Midbrain (tissue), 1 donor: ENCODE results near the gene NRXN3.

ENCODE experiments used
- DNase-seq: peaks from one replicate; lab custom pipeline; 2025; lab: John Stamatoyannopoulos, UW

NRXN3 gene

DNA sequence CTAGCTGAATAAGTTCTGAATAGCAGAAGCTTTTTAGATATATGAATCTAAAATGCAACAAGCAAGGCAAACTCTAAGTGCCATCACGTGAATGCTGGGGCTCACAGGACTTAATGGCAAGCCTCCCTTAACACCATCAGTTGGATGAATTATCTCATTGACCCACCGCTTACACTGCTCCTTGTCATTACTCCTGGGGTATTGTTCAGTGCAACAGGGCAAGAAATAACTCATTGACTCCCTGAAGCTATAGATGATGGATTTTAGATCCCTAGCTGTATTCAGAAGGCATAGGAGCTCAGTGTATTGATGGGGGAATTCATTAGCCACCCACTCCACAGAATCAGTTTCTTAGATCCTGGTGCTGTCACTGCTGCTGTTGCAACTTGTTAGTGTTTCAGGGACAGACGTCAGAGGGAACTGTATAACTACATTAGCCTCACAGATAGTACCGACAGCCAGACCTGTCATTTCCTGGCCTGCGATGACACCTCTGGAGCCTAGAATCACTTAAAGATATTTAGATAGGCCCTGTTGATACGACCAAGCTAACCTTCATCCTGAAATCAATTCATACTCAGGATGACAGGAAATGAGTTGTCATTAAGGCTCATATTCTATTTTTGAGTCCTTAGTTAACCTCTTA lies 1305.8 kb downstream of the NRXN3 start:
- no peak for DNase-seq

DNA sequence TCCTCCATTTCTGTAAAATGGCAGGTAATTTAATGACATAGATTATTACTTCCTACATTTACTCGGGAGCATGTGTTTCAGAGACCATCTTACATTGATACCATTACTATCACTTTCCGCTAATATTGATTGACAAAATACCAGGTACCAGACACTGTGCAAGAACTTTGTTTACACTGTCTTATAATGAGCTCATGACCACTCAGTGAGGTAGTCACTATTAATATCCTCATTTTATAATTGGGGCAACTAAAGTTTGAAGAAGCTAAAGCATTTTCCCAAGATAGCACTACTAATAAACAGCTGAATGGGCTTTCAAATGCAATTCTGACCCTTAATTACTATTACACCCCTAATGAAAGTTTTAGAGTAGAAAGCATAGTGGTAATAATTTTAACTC lies 1306.4 kb downstream of the NRXN3 start:
- DNase-seq, result no peak

GRCh38 chr14:79480212-79480611 lies 1310.0 kb downstream of the NRXN3 start:
- no peak for DNase-seq

GRCh38 chr14:79482825-79483224 lies 1312.7 kb downstream of the NRXN3 start:
- no peak for DNase-seq

GRCh38 chr14:79483477-79484388 lies 1313.6 kb downstream of the NRXN3 start:
- no peak for DNase-seq

DNA sequence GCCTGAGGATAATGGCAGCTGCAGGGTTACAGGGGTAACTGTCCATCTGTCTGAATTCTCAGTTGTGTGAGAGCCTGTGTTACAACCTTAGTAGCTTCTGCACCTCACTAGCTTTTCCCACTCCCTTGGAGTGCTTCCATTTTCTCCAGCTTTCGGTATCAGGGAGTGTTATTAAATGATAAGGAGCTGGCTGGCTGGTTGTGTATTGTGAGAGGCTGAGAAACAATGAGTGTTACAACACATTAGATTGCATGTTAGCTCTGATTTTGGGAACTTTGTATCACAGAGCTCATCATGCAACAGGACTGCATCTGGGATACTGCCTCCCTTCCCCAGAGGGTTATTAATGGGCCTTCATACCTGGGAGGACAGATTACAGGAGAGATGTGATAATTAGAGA lies 1317.5 kb downstream of the NRXN3 start:
- DNase-seq, result no peak

DNA sequence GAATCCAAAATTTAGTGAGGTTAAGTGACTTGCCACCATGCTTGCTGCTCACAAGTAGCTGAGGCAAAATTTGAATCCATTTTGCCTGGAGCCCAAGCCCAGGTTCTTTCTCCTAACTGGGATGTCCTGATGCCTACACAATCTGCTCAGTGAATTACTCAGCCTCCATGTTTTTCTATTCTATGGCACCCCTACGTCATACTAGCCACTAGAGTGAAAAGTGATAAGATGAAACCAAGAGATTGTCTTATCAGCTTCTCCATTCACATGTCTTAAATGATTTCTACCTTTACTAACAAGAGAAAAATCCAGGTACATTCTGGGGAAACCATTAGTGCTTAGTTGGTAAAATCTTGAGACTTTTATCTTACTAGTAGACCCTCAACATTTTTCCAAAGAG lies 1321.0 kb downstream of the NRXN3 start:
- no peak for DNase-seq

GRCh38 chr14:79493081-79493645 lies 1323.0 kb downstream of the NRXN3 start:
- DNase-seq, result no peak

- DNase-seq, result no peak
These were observed 1326.5 kb downstream of the NRXN3 start for GRCh38 chr14:79496701-79497100.

GRCh38 chr14:79500489-79500888 lies 1330.3 kb downstream of the NRXN3 start:
- no peak for DNase-seq

DNA sequence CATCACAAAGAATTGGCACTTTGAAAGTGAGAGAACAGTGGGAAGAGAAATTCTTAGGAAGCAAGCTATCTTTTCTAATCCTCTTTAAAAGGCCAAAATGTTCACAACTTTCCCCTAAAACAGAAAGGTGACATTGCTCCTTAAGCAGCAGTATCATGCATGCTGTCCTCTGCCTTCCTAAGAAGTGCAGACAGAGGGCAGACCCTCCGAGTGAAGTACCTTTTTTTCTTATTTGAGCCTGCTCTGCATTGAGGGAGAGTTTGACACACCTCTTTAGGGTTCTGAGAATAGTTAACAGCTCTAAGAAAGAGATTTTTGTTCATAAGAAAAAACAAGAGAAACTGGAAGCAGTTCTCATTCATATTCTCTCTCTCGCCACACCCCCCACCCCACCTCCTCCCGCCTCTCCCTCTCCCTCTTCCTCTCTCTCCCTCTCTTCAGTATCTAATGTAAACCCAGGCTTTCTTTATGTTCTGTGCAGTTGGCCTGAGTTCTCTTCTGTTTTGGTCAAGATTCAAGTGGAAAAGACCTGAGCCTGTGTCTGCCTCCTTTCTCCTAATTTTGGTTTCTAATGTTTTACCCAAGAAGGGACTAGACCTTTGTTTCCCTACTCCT lies 1332.1 kb downstream of the NRXN3 start:
- DNase-seq, result no peak

DNA sequence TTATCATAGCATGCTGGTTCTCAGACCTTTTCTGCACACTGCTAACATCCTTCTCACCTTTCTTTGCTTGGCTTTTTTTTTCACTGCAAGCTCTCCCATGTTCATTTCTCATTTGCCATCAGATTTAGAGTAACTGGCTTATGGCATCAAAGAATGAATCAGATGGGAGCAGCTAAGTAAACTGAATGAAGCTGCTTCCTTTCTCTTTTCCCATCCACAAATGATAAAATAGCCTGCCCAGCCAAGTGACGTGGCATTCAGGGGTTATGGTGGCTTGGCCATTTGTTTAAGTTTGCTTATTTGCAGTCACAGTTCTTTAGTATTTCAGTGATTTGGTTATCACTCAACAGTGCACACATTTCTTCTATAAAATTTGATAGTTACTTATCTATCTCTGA lies 1332.6 kb downstream of the NRXN3 start:
- no peak for DNase-seq

- no peak for DNase-seq
These were observed 1340.5 kb downstream of the NRXN3 start for GRCh38 chr14:79510659-79511058.

DNA sequence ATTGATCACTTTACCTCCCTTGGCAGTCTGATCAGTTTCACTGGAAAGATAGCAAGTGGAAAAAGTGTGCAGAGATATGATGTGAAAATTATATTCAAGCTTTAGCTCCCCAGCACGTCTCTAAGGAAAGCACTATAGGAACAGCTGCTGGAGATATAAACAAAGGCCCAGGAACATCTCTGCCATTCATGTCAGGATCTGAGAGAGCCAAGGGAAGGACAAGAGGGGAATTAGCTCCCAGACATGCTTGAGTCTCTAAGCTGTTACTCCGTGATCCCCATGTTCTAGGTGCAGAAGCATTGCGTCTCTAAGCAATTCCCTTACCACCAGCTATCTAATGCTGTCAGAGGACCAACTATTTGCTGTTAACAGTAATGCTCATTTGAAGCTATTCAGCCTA lies 1341.0 kb downstream of the NRXN3 start:
- DNase-seq, result no peak

- no peak for DNase-seq
These were observed 1343.3 kb downstream of the NRXN3 start for GRCh38 chr14:79513446-79513845.

DNA sequence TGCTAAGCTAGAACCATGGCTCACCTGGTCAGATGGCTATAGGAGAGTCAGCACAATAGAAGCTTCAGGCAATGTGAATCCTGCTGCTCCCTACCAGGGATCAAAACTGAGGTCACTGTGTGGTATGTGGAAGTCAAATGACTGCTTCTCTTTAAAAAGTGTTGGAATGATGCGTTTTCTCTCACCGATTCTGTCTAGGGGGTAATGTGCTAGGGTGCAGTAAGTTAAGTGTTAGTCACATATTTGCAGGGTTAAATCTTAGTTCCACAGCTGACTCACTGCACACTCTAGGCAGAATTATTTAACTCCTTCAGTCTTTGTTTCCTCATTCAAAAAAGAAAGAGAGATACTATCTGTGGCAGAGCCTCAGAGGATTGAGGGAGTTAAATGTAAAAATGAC lies 1344.5 kb downstream of the NRXN3 start:
- DNase-seq, result no peak

DNA sequence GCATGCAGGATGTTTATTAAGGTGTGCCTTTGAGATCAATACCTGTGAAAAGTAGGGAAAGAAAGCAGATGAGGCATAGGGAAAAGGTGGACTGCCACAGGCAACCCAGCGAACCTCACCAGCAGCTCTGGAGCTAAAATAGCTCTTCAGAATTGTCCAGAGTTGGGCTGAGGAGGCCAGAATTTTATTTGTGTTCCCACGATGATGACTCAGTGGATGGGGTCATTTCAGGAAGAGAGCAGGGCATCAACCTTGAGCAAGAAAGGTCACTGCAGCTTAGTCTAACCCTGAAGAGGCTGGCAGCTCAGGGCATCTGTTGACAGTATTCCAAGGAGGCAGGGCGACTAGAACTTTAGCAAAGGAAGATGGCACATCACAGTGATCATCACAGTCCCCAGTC lies 1345.0 kb downstream of the NRXN3 start:
- no peak for DNase-seq

- DNase-seq, result no peak
These were observed 1345.8 kb downstream of the NRXN3 start for GRCh38 chr14:79516009-79516408.

GRCh38 chr14:79525416-79525815 lies 1355.2 kb downstream of the NRXN3 start:
- DNase-seq, result no peak

GRCh38 chr14:79528828-79529416 lies 1358.7 kb downstream of the NRXN3 start:
- no peak for DNase-seq

DNA sequence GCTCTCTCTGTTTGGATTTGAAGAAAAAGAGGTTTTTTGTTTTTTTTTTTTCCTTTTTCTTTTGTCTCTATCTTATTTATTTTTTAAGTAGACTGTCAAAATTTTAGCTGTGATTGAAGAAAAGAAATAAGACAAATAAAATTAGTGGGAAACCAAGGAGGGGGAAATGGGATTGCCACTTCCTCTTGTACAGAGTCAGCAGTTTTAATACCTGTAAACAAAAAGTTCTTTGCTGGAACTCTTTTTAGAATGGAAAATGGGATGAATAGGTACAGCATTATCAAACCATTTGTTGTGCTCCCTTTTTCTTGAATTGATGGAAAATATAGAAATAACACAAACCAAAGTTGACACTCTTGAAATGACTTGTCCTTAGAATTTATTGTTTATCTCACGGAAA lies 1360.4 kb downstream of the NRXN3 start:
- DNase-seq, result no peak

DNA sequence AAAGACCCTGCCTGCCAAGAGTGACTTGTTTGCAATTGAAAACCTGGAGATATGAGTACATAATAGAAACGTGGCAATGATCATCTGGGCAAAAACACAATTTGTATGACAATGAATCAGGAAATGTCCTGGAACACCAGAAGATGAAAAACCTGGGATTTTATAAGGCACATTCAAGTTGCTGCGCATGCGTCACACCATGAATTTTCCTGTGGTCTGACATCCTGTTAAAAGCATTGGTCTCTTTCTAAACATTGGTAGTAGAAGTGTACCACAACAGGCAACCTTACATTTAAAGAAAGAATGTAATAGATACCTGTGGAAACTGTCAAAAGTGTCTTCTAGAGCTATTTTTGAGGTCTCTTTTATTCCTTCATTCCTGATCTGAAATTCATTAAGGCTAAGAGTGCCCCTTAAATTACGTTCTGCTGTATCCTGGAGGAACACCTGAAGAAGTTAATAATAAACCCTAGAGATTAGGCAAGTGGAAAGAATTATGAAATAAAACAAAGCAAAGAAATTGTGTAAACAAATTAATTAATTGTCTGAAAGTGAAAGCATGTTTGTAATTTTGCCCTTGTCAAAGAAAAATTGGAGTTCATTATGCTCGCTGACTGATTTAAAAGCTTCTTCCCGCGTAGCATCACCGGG lies 1364.7 kb downstream of the NRXN3 start:
- no peak for DNase-seq
